Stimulated activated naive CD4-positive, alpha-beta T cell treated with Interleukin-2 at 50 U/mL for 16 hours (primary cell): ENCODE measurements around the gene FAM20C.
"Not testable (repeated sequence)": the region's sequence is repeated elsewhere in the genome, so short reads cannot be mapped to it uniquely, and the experiment has no call there.

Experiments used
- DNase-seq: peaks from one replicate; lab custom pipeline; 2025; lab: John Stamatoyannopoulos, UW

The FAM20C gene

GRCh38 chr7:192701-193480 is 520 bp downstream of the FAM20C start:
- no peak for DNase-seq

GRCh38 chr7:193481-194251 is 1.3 kb downstream of the FAM20C start:
- DNase-seq = no peak

- no peak for DNase-seq
Measured at GRCh38 chr7:194252-195009, 2.1 kb downstream of the FAM20C start.

- DNase-seq = no peak
Measured at GRCh38 chr7:195010-195829, 2.8 kb downstream of the FAM20C start.

- no peak for DNase-seq
Measured at GRCh38 chr7:195830-196128, 3.4 kb downstream of the FAM20C start.

GRCh38 chr7:196283-196682 is 3.9 kb downstream of the FAM20C start:
- no peak for DNase-seq

GRCh38 chr7:196778-197321 is 4.5 kb downstream of the FAM20C start:
- no peak for DNase-seq

GRCh38 chr7:197413-198335 is 5.3 kb downstream of the FAM20C start:
- DNase-seq = no peak

GRCh38 chr7:199483-200249 is 7.3 kb downstream of the FAM20C start:
- DNase-seq = no peak

- DNase-seq = no peak
Measured at GRCh38 chr7:200290-200689, 7.9 kb downstream of the FAM20C start.

GRCh38 chr7:200704-201103 is 8.3 kb downstream of the FAM20C start:
- no peak for DNase-seq

GRCh38 chr7:204326-204725 is 12.0 kb downstream of the FAM20C start:
- no peak for DNase-seq

- no peak for DNase-seq
Measured at GRCh38 chr7:205115-206010, 13.0 kb downstream of the FAM20C start.

- DNase-seq = not testable (repeated sequence)
Measured at GRCh38 chr7:206351-206750, 14.0 kb downstream of the FAM20C start.

- no peak for DNase-seq
Measured at GRCh38 chr7:207418-208129, 15.2 kb downstream of the FAM20C start.

- DNase-seq = no peak
Measured at GRCh38 chr7:208130-208673, 15.8 kb downstream of the FAM20C start.

GRCh38 chr7:208816-209215 is 16.4 kb downstream of the FAM20C start:
- DNase-seq = no peak

GRCh38 chr7:209416-209815 is 17.0 kb downstream of the FAM20C start:
- DNase-seq = no peak
